ENCODE measurements around the gene DUSP22. TPM values are rescaled to one million over a fixed set of nuclear protein-coding genes. Genes with fewer than 3 reads are reported as not detected.
A peak's percentile ranks its signal among the peaks of the same experiment; 100 is the strongest.

DUSP22 gene
- total and polyA plus RNA-seq, 2 of the 8 experiments (the other 6 are each of a cell fraction or from before 2014, with no cell fraction given) = 15.5 to 32.4 TPM

- no peak overlapping the region for H2BK15ac ChIP-seq (ENCODE audit: low read length)
- H3K9ac ChIP-seq (replicated peaks in 1 of 4; ENCODE audit: extremely low read depth in 1 of 4, low read depth in 3 of 4, low read length in 3 of 4) = no peak overlapping the region
- no peak overlapping the region for H2BK5ac ChIP-seq (ENCODE audit: low read depth, low read length)
- no peaks in the 10 kb centered on the region for H3K79me1 ChIP-seq (ENCODE audit: low read depth, low read length)
- H4K5ac ChIP-seq (ENCODE audit: insufficient read length, low read depth, low read length) = no peak overlapping the region
- no peak overlapping the region for H4K91ac ChIP-seq (replicated peaks; ENCODE audit: insufficient read length, low read length)
- no peak overlapping the region for H3K27ac ChIP-seq (ENCODE audit: low read depth, low read length)
- no peak overlapping the region for H2AK5ac ChIP-seq (ENCODE audit: low read depth, low read length)
- no peak overlapping the region for H3K4me2 ChIP-seq (ENCODE audit: insufficient read depth in 1 of 2, low read depth in 2 of 2, low read length in 2 of 2)
- no peaks in the 10 kb centered on the region for H4K20me1 ChIP-seq (replicated peaks in 1 of 2; ENCODE audit: control insufficient read depth in 1 of 2, insufficient read depth in 2 of 2, low read length in 2 of 2)
- H3K27me3 ChIP-seq (replicated peaks in 1 of 4; ENCODE audit: control insufficient read depth in 3 of 4, extremely low read depth in 1 of 4, insufficient read depth in 3 of 4, low read length in 3 of 4) = 0 out of 7 replicates have a peak, but pooled peaks cover 0 to 3% (median 0%) of the 10 kb centered on the region in 4 experiments
- peaks cover 13% of the 10 kb centered on the region for H3K23me2 ChIP-seq (ENCODE audit: low read depth, low read length)
- 80% methylated on average over 9 of the region's 9 CpGs; no CpG with 5 or more reads in 1 of the 2 experiments for WGBS, 2 experiments (ENCODE audit: extremely low coverage in 1 of 2, insufficient coverage in 1 of 2, insufficient read length in 1 of 2, insufficient replicate concordance in 2 of 2, low coverage in 1 of 2, low lambda C conversion rate in 2 of 2, missing lambda C conversion rate in 1 of 2)
- no peak overlapping the region for H2BK20ac ChIP-seq (ENCODE audit: low read length)
- no peak overlapping the region for H2BK120ac ChIP-seq (replicated peaks; ENCODE audit: low read depth, low read length)
- H3K4ac ChIP-seq (replicated peaks; ENCODE audit: insufficient read length, low read depth, low read length) = no peak overlapping the region
- ChIA-PET POLR2A (ENCODE audit: partially characterized antibody) (interaction anchor here (0.7 kb wide), 1 partner anchor 63 kb away, joined by 3 read pairs; no protein-coding TSS in a partner anchor), CTCF (ENCODE audit: partially characterized antibody) (interaction anchor here (0.6 to 1.2 kb wide), 4 partner anchors 16 to 403 kb away, joined by 3 to 4 read pairs (median 3); partner anchors contain the start of gene EXOC2)
- no peaks in the 10 kb centered on the region for H3K36me3 ChIP-seq (ENCODE audit: control insufficient read depth in 2 of 4, insufficient read depth in 4 of 4, low read length in 3 of 4)
- H3K9me3 ChIP-seq (ENCODE audit: insufficient read depth in 2 of 2, low read depth in 1 of 2, low read length in 1 of 2) = peaks cover 28 to 76% of the 10 kb centered on the region in 2 experiments
- peaks cover 0 to 2% (median 0%) of the 10 kb centered on the region in 4 experiments; a peak in 5 of 7 replicates for H3K4me1 ChIP-seq (replicated peaks in 1 of 4; ENCODE audit: control insufficient read depth in 3 of 4, insufficient read depth in 4 of 4, low read length in 3 of 4)
- H3K79me2 ChIP-seq (ENCODE audit: control insufficient read depth in 1 of 2, insufficient read depth in 2 of 2, low read length in 2 of 2) = peaks cover 4 to 12% of the 10 kb centered on the region in 2 experiments; a peak in 1 of 4 replicates
- H3K14ac ChIP-seq (ENCODE audit: insufficient read length) = no peak overlapping the region
- H3K18ac ChIP-seq (ENCODE audit: extremely low read depth, low read length) = no peak overlapping the region
- no peak overlapping the region for H3K4me3 ChIP-seq (ENCODE audit: extremely low read depth in 1 of 4, insufficient read depth in 2 of 4, low read depth in 3 of 4, low read length in 4 of 4)
- no peak overlapping the region for H4K8ac ChIP-seq (ENCODE audit: extremely low read depth, insufficient read depth, low read length)
- no peak overlapping the region for H3K23ac ChIP-seq (ENCODE audit: insufficient read length)
- FAIRE-seq (no peak), DNase-seq (ENCODE audit: low read depth in 1 of 2, low spot score in 2 of 2) (peak in 1 of 2 experiments; percentile 29)
- H2BK12ac ChIP-seq (ENCODE audit: low read depth, low read length) = no peak overlapping the region
- no peak overlapping the region for H2AFZ ChIP-seq (ENCODE audit: low read length)
- H3K56ac ChIP-seq (replicated peaks; ENCODE audit: insufficient read length, low read depth, low read length) = no peak overlapping the region
- TF ChIP-seq CHD1 (IDR thresholded peaks at IDR 0.05; ENCODE audit: low read depth, low read length) (no peak), JUND (IDR thresholded peaks at IDR 0.05; ENCODE audit: low read length) (no peak), CHD2 (IDR thresholded peaks at IDR 0.05; ENCODE audit: low read length) (no peak), NRF1 (IDR thresholded peaks at IDR 0.05; ENCODE audit: low read depth, low read length) (no peak), SP1 (IDR thresholded peaks at IDR 0.05; ENCODE audit: low read depth, low read length) (no peak), TEAD4 (IDR thresholded peaks at IDR 0.05; ENCODE audit: low read depth, low read length) (no peak), E2F6 (IDR thresholded peaks at IDR 0.05) (no peak), RXRA (IDR thresholded peaks at IDR 0.05; ENCODE audit: insufficient read depth, low read depth, low read length) (no peak), ASH2L (IDR thresholded peaks at IDR 0.05; ENCODE audit: low read length) (no peak), POLR2AphosphoS5 (IDR thresholded peaks at IDR 0.05; ENCODE audit: low read depth, low read length) (no peak), RFX5 (IDR thresholded peaks at IDR 0.05; ENCODE audit: borderline replicate concordance, low read depth, low read length) (no peak)
- TF ChIP-seq, protein P1, sequence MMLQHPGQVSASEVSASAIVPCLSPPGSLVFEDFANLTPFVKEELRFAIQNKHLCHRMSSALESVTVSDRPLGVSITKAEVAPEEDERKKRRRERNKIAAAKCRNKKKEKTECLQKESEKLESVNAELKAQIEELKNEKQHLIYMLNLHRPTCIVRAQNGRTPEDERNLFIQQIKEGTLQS (IDR thresholded peaks at IDR 0.05; ENCODE audit: insufficient read depth, low read depth, low read length) = no peak
Measured at GRCh38 chr6:290111-290922, 2.0 kb upstream of the DUSP22 start.
